K562 treated with DMSO at 1 percent for 24 hours (cell line): ENCODE measurements around the gene MTA1. TPM values are rescaled to one million over a fixed set of nuclear protein-coding genes. Genes with fewer than 3 reads are reported as not detected.

Experiments used
- total RNA-seq: library from RNA; unstranded; fragments of 300-600 nt; gene quantifications from 2 replicates; pipeline ENCODE4 v1.2.3, GENCODE V29; 2022; ENCODE audit warnings: low read depth; ENCODE audit not compliant: insufficient read depth

Gene MTA1
- 52.9 and 65.7 TPM in 2 replicates for total RNA-seq

GRCh38 chr14:105419195-105420091 lies at the start of gene MTA1:
Gene MTA1 (plus strand): TSS chr14:105419827. CDS start chr14:105420036, 209 bp downstream.

GRCh38 chr14:105398044-105398725 lies 21.4 kb upstream of the MTA1 start, which contains the start of gene TEX22:
Gene TEX22 (plus strand): TSS chr14:105398538. CDS start chr14:105399341, 803 bp downstream.

GRCh38 chr14:105474483-105475268 lies 55.0 kb downstream of the MTA1 start, which contains the start of gene CRIP2:
Gene CRIP2 (plus strand): TSS chr14:105474821. CDS start chr14:105474863, 42 bp downstream.

GRCh38 chr14:105486163-105486973 lies 66.7 kb downstream of the MTA1 start, which contains the start of gene CRIP1:
Gene CRIP1 (plus strand): TSS chr14:105486886. CDS start chr14:105487260, 374 bp downstream.

GRCh38 chr14:105490572-105491365 lies 71.1 kb downstream of the MTA1 start, which contains the start of gene TEDC1:
Gene TEDC1 (plus strand): TSS chr14:105491246. CDS start chr14:105491376, 130 bp downstream.

Other genes with a start within 250 kb of the MTA1 start
- 31.7 and 38.6 TPM in 2 replicates for gene NUDT14, start 238.5 kb upstream of the MTA1 start, total RNA-seq
- gene BTBD6, start 171.3 kb upstream of the MTA1 start, total RNA-seq: not detected in 2 replicates
- 33.4 and 35.6 TPM in 2 replicates for gene BRF1, start 118.8 kb upstream of the MTA1 start, total RNA-seq
- 26.2 and 33.9 TPM in 2 replicates for gene PACS2, start 105.1 kb upstream of the MTA1 start, total RNA-seq
- gene TEX22, start 21.3 kb upstream of the MTA1 start, total RNA-seq: 0.72 and 1.2 TPM in 2 replicates
- gene CRIP2, start 55.0 kb downstream of the MTA1 start, total RNA-seq: 2.7 and 6.1 TPM in 2 replicates
- not detected in 2 replicates for gene CRIP1, start 67.1 kb downstream of the MTA1 start, total RNA-seq
- 35.6 and 38.7 TPM in 2 replicates for gene TEDC1, start 71.4 kb downstream of the MTA1 start, total RNA-seq
- 0.56 and 0.61 TPM in 2 replicates for gene TMEM121, start 106.8 kb downstream of the MTA1 start, total RNA-seq